Activated T-cell treated with anti-CD3 and anti-CD28 coated beads, Interleukin-2, amount 50 U/mL, for 4 hours (primary cell): ENCODE results near the gene RANBP17. TPM values are rescaled to one million over a fixed set of nuclear protein-coding genes. Genes with fewer than 3 reads are reported as not detected.

Experiments used
- ATAC-seq, 2 donors: fragments of 200-7000 bp; cut with Tn5 transposase; one replicate each; pipeline ENCODE4 v1.10.0; 2021
- DNase-seq: peaks from one replicate; pipeline ENCODE4 v3.0.0-alpha.2; 2020
- H3K27me3 Mint-ChIP-seq: one replicate; pipeline ENCODE4 v1.8.0; 2021; ENCODE audit warnings: low read depth, mixed read lengths
- H3K36me3 Mint-ChIP-seq: one replicate; pipeline ENCODE4 v1.8.0; 2022; ENCODE audit warnings: mixed read lengths; ENCODE audit not compliant: insufficient read depth
- H3K4me1 Mint-ChIP-seq: one replicate; pipeline ENCODE4 v1.8.0; 2021; ENCODE audit warnings: low read depth, mixed read lengths
- H3K4me3 Mint-ChIP-seq: one replicate; pipeline ENCODE4 v1.8.0; 2021; ENCODE audit warnings: mild to moderate bottlenecking, moderate library complexity, mixed read lengths
- H3K9me3 Mint-ChIP-seq: one replicate; pipeline ENCODE4 v1.8.0; 2021; ENCODE audit warnings: mixed read lengths
- total RNA-seq, 3 donors: library from RNA; stranded (reverse); gene quantifications; one replicate each; pipeline ENCODE4 v1.2.1, GENCODE V29; 2021

The RANBP17 gene
- total RNA-seq, 3 donors from 2014 or later, result 0.34 TPM; not detected in 2

GRCh38 chr5:171323806-171324632 is 462.2 kb downstream of the RANBP17 start:
- Mint-ChIP-seq H3K4me3 (no peak overlapping the region), H3K27me3 (peaks cover 45% of the 10 kb centered on the region), H3K4me1 (no peaks in the 10 kb centered on the region), H3K9me3 (no peaks in the 10 kb centered on the region), H3K36me3 (no peaks in the 10 kb centered on the region)
- ATAC-seq (no peak), DNase-seq (no peak)

DNA sequence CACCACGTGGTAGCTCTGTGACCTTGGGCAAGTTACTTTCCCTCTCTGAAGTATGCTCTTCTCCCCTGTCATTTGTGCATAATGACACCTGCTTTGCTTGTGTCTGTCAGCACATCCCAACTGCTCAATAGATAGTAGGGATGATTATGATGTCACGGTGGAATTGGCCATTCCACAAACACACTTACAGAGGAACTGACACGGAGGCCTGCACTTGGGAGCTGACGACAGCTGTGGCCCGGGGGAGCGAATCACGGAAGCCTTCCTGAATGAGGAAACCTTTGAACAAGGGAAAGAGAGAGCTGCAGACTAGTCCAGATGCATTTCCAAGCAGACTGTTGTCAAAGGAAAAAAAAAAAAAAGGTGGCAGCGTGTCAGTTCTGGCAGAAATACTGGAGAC is 468.2 kb downstream of the RANBP17 start:
- H3K9me3 Mint-ChIP-seq, result no peaks in the 10 kb centered on the region
- ATAC-seq (no peak), DNase-seq (no peak)
- no peaks in the 10 kb centered on the region for H3K36me3 Mint-ChIP-seq
- H3K4me3 Mint-ChIP-seq, result no peak overlapping the region
- peaks cover 26% of the 10 kb centered on the region for H3K27me3 Mint-ChIP-seq
- H3K4me1 Mint-ChIP-seq, result no peaks in the 10 kb centered on the region

- no peak for ATAC-seq
- H3K4me3 Mint-ChIP-seq, result no peak overlapping the region
Measured at GRCh38 chr5:171335616-171336015, 473.8 kb downstream of the RANBP17 start.

GRCh38 chr5:171336521-171337209 is 474.8 kb downstream of the RANBP17 start:
- peaks cover 46% of the 10 kb centered on the region for H3K27me3 Mint-ChIP-seq
- peaks cover 6% of the 10 kb centered on the region for H3K4me1 Mint-ChIP-seq
- H3K36me3 Mint-ChIP-seq, result no peaks in the 10 kb centered on the region
- peak overlapping the region; percentile 52 for H3K4me3 Mint-ChIP-seq
- DNase-seq (no peak), ATAC-seq (peak; percentile 52 to 69)
- H3K9me3 Mint-ChIP-seq, result no peaks in the 10 kb centered on the region

More at GRCh38 chr5:171335616-171336015, 473.8 kb downstream of the RANBP17 start:
- H3K4me1 Mint-ChIP-seq, result peaks cover 6% of the 10 kb centered on the region
- no peaks in the 10 kb centered on the region for H3K36me3 Mint-ChIP-seq
- DNase-seq, result no peak
- peaks cover 46% of the 10 kb centered on the region for H3K27me3 Mint-ChIP-seq
- H3K9me3 Mint-ChIP-seq, result no peaks in the 10 kb centered on the region

GRCh38 chr5:171337210-171337569 is 475.4 kb downstream of the RANBP17 start:
- H3K4me3 Mint-ChIP-seq, result peak overlapping the region; percentile 52
- DNase-seq (no peak), ATAC-seq (no peak)
- H3K27me3 Mint-ChIP-seq, result peaks cover 43% of the 10 kb centered on the region
- H3K9me3 Mint-ChIP-seq, result no peaks in the 10 kb centered on the region
- H3K36me3 Mint-ChIP-seq, result no peaks in the 10 kb centered on the region
- peaks cover 6% of the 10 kb centered on the region for H3K4me1 Mint-ChIP-seq

DNA sequence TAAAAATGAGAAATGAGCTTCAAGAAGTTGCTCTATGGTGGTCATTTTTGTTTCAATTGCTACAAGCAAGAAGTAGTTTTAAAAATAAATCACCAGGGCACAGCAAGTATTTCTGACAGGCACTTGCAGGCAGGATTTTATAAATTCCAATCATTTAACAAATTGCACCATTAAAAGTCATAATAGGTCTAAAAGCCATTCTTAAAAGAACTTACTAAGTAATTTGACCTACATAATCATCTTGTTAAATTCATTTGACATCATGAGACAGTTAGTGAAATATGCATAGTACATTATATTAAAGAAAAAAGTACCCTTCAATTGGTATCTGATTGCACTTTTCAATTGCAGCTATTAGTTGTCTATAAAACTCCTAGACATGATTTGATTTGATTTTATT is 478.2 kb downstream of the RANBP17 start:
- Mint-ChIP-seq H3K9me3 (no peaks in the 10 kb centered on the region), H3K27me3 (peaks cover 33% of the 10 kb centered on the region), H3K36me3 (no peaks in the 10 kb centered on the region), H3K4me1 (peaks cover 6% of the 10 kb centered on the region), H3K4me3 (no peak overlapping the region)
- no peak for DNase-seq
- no peak for ATAC-seq

- Mint-ChIP-seq H3K4me1 (peaks cover 6% of the 10 kb centered on the region), H3K36me3 (no peaks in the 10 kb centered on the region), H3K9me3 (no peaks in the 10 kb centered on the region), H3K4me3 (no peak overlapping the region), H3K27me3 (peaks cover 28% of the 10 kb centered on the region)
- ATAC-seq (no peak), DNase-seq (no peak)
Measured at GRCh38 chr5:171340491-171340890, 478.7 kb downstream of the RANBP17 start.

GRCh38 chr5:171342362-171343111 is 480.7 kb downstream of the RANBP17 start:
- peak; percentile 66 to 79 for ATAC-seq
- Mint-ChIP-seq H3K36me3 (no peaks in the 10 kb centered on the region), H3K9me3 (no peaks in the 10 kb centered on the region), H3K4me3 (no peak overlapping the region), H3K4me1 (no peaks in the 10 kb centered on the region), H3K27me3 (peaks cover 8% of the 10 kb centered on the region)
- no peak for DNase-seq

DNA sequence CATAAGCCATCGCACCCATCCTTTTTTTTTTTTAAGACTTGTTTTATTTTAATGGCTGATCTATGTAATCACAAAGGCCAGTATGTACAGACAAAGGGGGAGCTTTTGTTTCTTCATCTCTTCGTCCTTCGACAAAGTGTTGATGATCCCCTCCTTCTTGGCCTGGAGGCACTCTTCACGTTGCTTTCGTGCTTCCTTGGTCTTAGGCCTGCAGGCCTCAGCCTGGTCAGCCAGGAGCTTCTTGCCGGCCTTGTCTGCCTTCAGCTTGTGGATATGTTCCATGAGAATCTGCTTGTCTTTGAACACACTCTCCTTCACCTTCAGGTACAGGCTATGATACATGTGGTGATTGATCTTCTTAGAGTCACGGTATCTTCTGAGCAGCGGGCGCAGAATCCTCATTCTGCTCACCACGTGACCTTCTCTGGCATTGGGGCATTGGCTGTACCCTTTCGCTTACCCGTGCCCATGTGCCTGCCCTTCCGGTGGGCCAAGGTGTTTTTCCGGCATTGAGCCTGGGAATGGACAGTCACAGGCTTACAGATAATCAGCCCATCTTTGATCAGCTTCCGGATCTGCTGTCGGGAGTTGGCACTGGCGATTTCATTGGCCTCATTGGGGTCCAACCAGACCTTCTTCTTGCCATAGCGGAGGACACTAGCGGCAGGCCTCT is 483.3 kb downstream of the RANBP17 start:
- DNase-seq, result no peak
- no peaks in the 10 kb centered on the region for H3K36me3 Mint-ChIP-seq
- ATAC-seq, result no peak

More for the DNA sequence above, 483.3 kb downstream of the RANBP17 start:
- Mint-ChIP-seq H3K4me3 (no peak overlapping the region), H3K27me3 (peaks cover 2% of the 10 kb centered on the region), H3K9me3 (no peaks in the 10 kb centered on the region), H3K4me1 (no peaks in the 10 kb centered on the region)

Other genes starting within 250 kb of the RANBP17 start
- not detected for gene GABRP, start 78.3 kb upstream of the RANBP17 start, total RNA-seq